ENCODE data around the gene TBC1D4.
"Not testable (repeated sequence)": the region's sequence is repeated elsewhere in the genome, so short reads cannot be mapped to it uniquely, and the experiment has no call there.

Gene TBC1D4

DNA sequence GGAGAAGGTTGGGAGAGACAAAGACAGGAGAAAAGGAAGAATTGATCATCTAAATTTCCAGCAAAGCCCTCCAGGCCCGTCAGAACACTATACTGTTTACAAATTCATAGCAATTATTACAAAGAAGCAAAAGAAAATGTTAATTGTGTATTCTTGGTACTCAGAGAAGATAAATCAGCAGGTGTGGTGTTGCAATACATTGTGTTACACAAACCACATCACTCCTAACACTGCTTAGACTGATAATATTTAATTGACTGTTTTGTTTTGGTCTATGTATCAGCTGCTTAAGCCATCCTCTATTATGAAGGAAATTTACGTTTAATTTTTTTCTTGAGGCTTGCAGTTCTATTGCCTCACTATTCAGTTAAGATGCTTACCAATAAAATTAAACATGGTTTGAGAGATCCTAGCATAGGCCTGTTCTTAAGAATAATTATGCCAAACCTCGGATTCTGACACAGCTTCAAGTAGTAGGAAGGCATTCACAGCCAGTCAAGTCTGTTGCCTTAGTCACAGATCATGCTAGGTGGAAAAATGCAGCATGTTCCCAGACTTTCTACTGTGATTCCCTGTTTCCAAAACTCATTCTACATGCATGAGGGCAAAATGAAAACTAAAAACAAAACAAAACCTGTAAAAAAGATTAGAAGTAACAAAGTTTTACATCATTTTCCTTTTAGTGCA lies 129.2 kb downstream of the TBC1D4 start:
- DNase-seq: no peak

- not testable (repeated sequence) for DNase-seq
These were observed 130.4 kb downstream of the TBC1D4 start for GRCh38 chr13:75351538-75351937.

DNA sequence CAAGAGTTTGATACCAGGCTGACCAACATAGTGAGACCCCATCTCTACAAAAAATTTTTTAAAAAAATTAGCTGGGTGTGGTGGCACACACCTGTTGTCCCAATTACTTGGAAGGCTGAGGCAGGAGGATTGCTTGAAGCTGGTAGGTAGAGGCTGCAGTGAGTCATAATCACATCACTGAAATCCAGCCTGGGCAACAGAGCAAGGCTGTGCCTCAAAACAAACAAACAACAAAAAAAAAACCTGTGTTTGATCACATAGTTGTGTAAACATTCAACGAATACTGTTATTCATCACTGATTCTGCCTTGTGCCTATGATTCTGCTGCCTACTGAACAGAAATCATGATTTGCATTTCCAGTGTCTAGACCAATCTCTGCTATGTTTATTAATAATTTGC lies 134.0 kb downstream of the TBC1D4 start:
- no peak for DNase-seq

GRCh38 chr13:75347457-75347856 lies 134.5 kb downstream of the TBC1D4 start:
- no peak for DNase-seq

GRCh38 chr13:75345193-75345592 lies 136.8 kb downstream of the TBC1D4 start:
- DNase-seq: no peak

DNA sequence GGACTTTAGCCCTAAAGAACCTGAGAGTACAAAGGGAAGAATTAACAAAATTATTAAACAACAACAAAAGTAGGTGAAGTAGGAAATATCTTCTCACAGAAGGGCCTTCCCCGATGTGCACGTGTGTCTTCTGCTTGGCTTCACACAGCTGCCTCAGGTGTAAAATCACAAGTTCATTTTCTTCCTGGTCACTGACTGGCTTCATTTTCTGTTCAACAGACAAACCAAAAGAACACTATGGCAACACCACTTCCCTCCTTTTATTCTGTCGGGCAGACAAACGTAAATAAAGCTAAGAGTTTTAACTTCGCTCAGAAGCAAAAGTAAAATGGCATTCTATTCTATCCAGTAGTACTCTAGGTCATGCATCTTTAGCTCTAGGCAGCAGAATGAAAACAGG lies 140.9 kb downstream of the TBC1D4 start:
- DNase-seq: no peak

DNA sequence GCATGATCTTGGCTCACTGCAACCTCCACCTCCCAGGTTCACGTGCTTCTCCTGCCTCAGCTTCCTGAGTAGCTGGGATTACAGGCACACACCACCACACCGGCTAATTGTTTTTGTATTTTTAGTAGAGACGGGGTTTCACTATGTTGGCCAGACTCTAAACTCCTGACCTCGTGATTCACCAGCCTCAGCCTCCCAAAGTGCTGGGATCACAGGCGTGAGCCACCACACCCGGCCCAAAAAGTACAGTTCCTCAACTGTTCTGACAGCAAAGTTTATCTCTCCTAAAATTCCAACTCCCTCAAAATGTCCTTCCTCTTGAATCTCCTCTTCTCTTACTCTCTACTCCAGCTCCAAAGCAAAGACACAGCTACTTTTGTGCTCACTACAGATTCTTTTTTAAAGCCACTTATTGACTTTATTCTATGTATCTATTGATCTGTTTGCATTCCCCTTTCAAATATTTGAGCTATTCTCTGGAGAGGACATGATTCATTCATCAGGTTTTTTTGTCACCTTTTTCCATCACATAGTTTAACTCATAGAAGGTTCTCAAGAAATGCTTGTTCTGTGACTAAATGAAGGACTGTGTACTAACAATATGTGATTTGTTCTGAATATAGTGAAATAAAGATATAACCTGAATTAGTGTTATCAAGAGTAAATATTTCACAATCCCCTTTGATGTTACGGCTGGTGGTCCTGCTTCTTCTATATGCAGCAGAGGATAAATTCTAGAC lies 142.2 kb downstream of the TBC1D4 start:
- DNase-seq: no peak

DNA sequence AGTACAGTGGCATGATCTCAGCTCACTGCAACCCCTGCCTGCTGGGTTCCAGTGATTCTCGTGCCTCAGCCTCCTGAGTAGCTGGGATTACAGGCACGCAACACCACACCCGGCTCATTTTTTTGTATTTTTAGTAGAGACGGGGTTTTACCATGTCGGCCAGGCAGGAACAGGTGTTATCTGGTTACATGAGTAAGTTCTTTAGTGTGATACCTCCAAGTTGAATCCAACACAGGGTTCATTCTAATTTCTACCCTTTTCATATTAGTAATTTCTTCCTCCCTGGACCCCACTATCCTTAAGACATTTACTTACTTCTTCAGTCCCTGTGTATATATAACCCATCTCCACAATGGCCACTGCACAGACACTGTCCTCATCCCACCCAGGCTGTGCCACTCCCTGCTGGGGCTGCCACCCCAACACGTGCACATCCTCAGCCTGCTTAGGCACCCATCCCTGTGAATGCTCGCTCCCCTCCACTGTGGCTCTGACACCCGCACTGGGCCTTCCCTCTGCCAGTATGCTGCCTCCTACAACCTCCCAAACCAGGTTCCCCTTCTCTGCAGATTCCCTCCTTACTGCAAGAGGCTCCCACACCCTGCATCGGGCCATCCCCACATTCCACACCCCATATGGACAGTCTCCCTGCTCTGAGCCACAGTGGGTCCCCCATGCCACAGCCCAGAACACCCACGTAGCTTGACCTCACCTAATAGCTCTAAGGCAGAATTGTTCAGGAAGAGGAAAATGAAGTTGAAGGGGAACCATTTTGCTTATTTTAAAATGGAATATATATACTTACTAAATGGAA lies 147.1 kb downstream of the TBC1D4 start:
- DNase-seq: no peak

DNA sequence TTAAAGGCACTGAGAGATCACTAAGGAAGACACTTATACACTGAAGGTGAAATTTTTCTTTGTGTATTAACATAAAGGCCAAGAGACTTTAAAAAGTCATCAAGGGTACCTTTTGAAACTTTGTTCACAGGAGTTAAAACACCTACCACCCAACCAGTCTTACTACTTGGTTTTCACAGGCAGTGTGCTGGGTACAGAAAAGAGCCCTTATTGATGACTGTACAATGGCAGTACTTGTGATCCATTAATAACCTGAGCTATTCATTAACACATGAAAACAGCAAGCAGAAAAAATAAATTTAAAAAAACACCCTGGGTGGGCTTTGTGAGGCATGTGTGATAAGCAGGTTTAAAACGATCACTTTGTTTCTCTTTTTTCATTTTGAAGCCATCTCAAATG lies 148.9 kb downstream of the TBC1D4 start:
- DNase-seq: no peak

DNA sequence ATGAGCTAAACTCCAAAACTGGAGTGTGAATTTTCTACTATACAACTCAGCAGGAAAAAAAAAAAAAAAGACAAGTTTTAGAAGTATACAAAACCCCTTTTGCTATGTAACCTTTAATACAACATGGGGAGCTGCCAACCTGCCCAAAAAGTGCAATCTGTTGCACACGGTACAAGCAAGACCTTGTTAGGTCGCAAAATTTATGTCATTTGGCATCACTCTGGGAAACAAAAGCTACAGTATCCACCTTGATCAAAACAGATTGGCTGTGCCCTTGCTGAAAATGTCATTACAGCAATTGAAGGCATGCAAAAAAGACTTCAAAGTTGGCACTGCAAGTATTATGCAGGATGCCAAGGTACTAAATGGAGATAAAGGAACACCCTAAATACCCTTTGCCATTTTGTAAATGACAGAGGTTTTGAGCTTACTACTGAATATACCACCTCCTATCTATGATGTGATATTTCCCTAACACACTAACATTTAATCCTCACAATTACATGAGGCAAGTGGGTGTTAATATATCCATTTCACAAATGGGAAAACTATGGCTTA lies 150.1 kb downstream of the TBC1D4 start:
- no peak for DNase-seq

DNA sequence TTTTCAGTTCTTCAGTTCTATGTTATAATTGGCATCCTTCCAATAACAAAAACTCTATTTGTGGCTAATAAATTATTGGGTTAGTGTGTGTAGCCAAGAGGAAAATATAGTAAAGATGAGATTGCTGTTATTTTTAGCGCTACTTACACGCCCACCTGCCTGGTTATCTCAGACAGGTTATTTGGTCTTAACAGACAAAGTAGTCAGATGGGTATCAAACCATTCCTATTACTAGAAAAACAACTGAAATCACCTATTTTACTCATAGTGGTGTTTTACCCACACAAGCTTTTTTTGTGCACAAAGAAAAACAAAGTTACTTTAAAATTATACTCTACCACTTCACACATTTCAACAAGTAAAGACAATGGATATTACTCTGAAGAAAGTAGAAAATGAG lies 151.2 kb downstream of the TBC1D4 start:
- no peak for DNase-seq

DNA sequence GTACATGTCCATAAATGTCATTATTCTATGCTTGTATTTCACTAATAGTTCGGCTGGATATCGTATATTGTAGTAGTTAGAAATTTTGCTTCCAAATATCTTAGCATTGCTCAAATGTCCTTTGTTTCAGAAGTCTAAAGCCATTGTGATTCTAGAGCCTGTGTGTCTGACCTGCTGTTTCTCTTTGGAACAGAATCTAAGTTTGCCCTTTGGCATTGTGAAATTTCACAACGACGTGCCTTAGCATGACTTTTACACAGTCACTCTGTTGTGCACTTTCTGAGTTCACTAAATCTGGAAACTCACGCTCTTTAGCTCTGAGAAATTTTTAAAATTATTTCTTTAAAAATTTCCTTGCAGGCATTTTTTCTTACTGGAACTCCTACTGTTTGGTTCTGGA lies 152.2 kb downstream of the TBC1D4 start:
- no peak for DNase-seq

GRCh38 chr13:75329097-75329496 lies 152.9 kb downstream of the TBC1D4 start:
- DNase-seq: no peak

GRCh38 chr13:75327135-75327510 lies 154.8 kb downstream of the TBC1D4 start:
- no peak for DNase-seq

DNA sequence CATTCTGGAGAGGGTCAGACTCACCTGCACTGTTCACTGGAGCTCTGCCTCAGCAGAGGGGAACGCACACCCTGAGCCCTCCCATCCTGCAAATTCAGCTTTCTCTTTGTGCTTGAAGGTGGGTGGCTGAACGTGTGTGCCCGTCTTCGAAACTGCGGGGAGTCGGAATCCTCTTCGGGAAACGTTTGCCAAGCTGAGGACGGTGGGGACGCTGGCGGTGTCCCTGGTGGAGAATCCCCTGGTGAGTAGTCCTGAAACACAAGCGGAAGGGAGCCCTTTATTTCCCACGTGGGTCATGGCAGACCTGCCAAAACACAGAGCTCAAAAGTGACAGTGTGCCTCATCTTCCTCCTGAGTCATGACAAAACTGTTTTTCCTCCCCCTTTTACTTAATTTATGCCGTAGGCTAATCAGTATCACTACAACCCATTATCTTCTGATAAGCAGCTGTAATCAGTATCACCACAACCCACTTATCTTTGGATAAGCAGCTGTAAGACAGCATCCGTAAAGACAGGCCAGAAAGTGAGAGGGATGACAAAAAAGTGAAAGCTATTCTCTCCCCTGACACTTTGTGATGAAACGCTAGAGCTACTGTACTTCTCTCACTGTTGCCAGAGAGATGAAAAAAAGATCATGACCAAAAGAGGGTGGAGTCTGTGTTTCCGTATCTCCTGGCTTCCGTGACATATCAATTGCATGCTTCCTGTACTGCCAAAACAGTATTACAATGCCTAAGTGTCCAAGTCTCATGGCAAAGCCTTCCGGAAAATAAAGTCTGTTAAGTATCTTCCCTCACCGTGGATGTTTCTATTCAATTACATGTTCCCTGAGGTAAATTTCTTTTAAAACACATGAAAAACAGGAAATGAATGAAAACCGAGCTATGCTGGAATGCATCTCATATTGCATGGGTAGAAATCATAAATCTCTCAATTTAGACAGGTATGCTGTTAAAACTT lies 155.5 kb downstream of the TBC1D4 start:
- peak; percentile 52 for DNase-seq

GRCh38 chr13:75325711-75326110 lies 156.3 kb downstream of the TBC1D4 start:
- no peak for DNase-seq

- no peak for DNase-seq
These were observed 157.5 kb downstream of the TBC1D4 start for GRCh38 chr13:75324413-75324940.

- DNase-seq: no peak
These were observed 160.9 kb downstream of the TBC1D4 start for GRCh38 chr13:75321084-75321483.

DNA sequence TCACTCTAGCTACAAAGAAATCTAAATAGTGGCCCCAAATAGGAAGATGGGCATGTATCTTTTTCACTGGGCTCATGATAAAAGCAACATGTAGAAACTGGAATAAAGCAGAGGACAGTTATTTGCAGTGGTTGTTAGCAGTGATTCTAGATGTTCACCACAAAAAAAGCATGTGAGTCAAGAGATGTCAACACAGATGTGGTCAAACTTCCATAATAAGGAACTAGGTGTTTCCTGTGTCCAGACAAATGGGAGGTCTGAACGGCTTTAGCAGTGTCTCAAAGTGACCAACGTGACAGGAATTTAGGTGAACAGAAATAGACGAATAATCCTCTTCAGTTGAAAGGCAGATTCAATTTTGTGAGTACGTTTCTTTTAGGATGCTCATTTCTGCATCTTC lies 162.7 kb downstream of the TBC1D4 start:
- DNase-seq: no peak

DNA sequence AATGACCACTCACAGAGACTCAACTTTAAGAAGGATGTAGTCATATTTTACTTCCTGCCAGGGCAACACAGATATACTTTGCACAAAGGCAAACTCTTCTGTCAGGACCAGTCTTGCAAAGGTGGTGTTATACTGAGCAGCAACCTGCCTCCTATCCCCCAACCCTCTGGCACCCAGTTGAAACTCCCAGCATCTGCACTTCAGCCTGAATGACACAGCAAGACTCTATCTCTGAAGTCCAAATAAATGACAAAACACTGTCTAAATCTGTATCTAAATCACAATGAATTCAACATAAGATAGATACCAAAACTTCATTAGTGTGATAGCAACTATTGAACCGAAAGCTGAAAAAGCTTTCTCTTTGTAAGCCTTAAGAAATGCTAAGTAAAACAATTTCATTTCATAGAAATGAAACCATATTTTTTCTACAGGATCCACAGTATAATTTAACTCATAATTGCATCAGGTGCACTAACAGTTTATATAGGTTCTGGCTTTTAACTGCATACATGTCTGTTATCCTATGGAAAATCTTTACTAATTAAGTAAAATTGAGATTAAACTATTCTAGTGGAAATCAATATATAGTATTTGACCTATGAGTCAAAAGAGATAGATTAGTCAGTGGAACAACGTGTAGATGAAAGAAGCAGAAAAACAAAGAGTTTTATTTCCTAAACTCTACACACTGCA lies 163.7 kb downstream of the TBC1D4 start:
- DNase-seq: no peak

DNA sequence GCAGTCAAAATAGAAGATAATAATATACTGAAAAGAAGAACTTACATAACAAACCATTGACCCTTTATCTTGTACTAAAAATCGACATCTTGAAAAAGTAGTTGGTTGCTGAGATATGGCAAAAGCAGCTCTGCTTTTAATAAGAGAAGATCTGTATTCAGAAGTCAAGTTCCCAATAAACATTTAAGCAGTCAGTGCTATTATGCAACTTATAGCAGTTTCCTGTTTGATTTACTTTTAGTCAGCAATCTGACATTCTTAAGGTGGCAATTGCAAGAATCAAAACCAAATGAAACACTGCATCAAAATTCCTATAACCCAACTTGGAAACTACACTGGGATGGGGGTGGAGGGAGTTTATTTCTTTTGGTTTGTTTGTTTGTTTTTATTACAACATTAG lies 165.5 kb downstream of the TBC1D4 start:
- DNase-seq: no peak
